ENCODE data around the gene TYMP. TPM values are rescaled to one million over a fixed set of nuclear protein-coding genes. Genes with fewer than 3 reads are reported as not detected.

TYMP gene, protein sequence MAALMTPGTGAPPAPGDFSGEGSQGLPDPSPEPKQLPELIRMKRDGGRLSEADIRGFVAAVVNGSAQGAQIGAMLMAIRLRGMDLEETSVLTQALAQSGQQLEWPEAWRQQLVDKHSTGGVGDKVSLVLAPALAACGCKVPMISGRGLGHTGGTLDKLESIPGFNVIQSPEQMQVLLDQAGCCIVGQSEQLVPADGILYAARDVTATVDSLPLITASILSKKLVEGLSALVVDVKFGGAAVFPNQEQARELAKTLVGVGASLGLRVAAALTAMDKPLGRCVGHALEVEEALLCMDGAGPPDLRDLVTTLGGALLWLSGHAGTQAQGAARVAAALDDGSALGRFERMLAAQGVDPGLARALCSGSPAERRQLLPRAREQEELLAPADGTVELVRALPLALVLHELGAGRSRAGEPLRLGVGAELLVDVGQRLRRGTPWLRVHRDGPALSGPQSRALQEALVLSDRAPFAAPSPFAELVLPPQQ
- total RNA-seq, result 100 to 1,000 TPM; 164 to 234 TPM

DNA sequence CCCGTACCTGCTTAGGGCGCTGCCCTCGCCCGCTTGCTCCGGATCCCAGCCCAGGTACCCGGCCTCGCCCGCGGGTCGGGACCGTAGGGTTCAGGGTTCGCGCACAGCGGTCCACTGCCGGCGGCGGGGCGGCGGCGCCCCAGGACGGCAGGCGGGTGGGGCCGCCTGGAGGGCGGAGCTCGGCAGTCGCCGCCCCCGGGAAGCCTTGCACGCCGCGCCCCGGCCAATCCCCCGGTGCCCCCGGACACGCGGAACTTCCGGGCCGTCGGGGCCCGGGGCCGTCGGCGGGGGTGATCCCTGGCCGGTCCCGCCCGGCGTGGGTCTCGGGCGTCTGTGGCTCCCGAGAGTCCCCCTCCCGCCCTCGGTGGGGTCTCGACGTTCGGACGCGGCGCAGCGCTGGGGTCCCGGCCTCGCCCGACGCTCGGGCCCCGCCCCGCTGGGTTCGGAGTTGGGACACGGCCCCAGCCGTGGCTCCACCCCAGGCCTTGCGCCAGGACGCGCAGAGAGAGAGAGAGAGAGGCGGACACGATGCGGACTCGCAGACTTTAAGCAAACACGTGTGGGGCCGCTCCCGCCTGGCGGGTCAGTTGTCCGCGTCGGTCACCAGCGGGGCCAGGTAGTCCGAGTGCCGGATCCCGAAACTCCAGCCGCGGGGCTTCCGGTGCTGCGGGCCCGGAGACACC, at the start of gene TYMP:
Gene TYMP, minus strand, starts transcription at position 116 of the 683 bp plus-strand sequence. CDS start 303 bp downstream, outside the sequence.
- Mint-ChIP-seq H3K4me3 (peak within 1 kb of the TSS; percentile 92), H3K4me1 (ENCODE audit: low read depth in 2 of 2) (peaks cover 37 to 39% of the 10 kb centered on the region in 2 donors), H3K36me3 (no peaks in the 10 kb centered on the region), H3K9me3 (no peaks in the 10 kb centered on the region), H3K27ac (peak within 1 kb of the TSS; percentile 95), H3K27me3 (no peaks in the 10 kb centered on the region)
- DNase-seq (ENCODE audit: low spot score) (peak; percentile 91), ATAC-seq (peak; percentile 49 to 68)

DNA sequence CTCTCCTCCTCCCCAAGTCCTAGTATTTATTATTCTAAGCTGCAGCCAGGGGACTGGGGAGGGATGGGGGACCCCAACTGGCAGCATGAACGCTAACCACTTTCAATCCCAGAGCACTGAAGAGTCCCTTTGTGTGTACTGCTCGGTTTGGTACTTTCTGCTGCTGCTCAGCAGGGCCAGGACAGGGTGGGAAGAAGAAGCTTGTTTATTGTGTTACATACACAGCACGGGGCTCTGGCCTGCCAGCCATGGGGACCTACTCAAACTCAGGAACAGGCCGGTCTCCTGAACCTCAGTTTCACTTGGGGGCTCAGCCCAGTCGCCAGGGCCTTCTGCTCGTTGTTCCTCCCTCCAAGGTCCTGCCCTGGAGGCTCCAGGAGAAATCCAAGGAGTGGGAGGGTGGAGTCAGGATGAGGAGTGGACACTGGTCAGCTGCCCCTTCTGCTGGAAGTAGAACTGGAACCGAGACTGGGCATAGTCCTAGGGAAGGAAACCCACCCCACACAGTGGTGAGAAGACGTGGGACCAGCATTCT, 49.0 kb upstream of the TYMP start:
- H3K36me3 Mint-ChIP-seq, result no peaks in the 10 kb centered on the region
- H3K4me3 Mint-ChIP-seq, result no peak overlapping the region
- H3K27ac Mint-ChIP-seq, result no peak overlapping the region
- DNase-seq (ENCODE audit: low spot score) (no peak), ATAC-seq (no peak)
- H3K9me3 Mint-ChIP-seq, result no peaks in the 10 kb centered on the region
- H3K27me3 Mint-ChIP-seq, result no peaks in the 10 kb centered on the region
- H3K4me1 Mint-ChIP-seq (ENCODE audit: low read depth in 2 of 2), result peaks cover 11 to 20% of the 10 kb centered on the region in 2 donors

DNA sequence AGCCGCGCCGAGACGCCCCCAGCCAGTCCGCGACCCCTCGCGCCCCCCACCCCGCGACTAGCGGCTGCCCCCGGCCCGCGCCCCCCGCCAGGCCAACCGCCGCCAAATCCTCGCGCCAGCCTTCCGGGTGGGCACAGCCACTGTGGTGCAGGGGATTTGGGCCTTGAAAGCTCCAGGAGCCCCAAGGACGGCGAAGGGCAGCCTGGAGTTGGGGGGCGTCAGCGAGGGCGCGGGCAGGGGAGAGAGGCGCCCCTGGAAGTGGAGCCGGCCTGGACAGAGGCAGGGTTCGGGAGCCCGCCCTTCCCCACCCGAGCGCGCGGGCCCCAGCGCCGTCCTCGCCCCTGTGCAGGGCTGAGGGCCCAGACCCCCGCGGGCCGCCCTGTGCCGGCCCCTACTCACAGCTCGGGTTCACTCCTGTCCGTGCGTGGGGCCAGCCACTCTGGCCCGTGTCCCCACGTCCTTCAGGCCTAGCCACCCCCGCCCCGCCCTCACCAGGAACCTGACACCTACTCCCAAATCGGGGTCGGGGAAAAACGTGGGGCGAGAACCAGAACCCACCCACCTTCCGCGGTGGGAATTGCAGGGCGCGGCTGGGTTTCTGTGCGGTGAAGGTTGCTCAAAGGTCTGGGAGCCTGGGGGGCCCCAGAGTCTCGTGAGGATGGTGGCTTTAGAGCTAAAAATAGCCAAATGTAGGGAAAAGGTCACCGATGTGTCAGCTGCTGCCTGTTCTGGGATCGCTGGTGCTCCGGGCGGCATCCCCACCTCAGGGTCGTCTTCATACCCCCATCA, 48.4 kb upstream of the TYMP start, which contains the start of gene CPT1B:
Gene CPT1B, minus strand, starts transcription at position 441 of the 789 bp plus-strand sequence. CDS start 512 bp downstream, outside the sequence.
- H3K4me3 Mint-ChIP-seq, result no peak within 1 kb of the TSS
- DNase-seq (ENCODE audit: low spot score), result peak; percentile 60

DNA sequence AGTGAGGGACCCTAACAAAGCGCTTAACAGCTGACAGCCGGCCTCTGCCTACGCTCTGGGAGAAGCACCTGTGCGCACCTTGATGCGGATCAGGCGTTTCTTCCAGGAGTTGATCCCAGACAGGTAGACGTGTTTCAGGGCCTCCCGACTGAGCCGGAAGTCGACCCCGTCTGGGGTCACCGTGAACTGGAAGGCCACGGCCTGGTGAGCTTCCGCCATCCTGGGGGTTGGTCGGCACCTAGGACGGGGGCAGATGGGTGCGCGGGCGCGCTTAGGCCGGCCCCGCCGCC, 47.8 kb upstream of the TYMP start:
- H3K36me3 Mint-ChIP-seq, result no peaks in the 10 kb centered on the region
- no peak overlapping the region for H3K4me3 Mint-ChIP-seq
- no peak overlapping the region for H3K27ac Mint-ChIP-seq
- no peak for DNase-seq (ENCODE audit: low spot score)
- no peaks in the 10 kb centered on the region for H3K9me3 Mint-ChIP-seq
- no peaks in the 10 kb centered on the region for H3K27me3 Mint-ChIP-seq
- H3K4me1 Mint-ChIP-seq (ENCODE audit: low read depth in 2 of 2), result peaks cover 7 to 16% of the 10 kb centered on the region in 2 donors
- ATAC-seq, result no peak

More for the DNA sequence above, 48.4 kb upstream of the TYMP start, which contains the start of gene CPT1B:
- no peak within 1 kb of the TSS for H3K27ac Mint-ChIP-seq
- no peak for ATAC-seq
- peaks cover 7 to 16% of the 10 kb centered on the region in 2 donors for H3K4me1 Mint-ChIP-seq (ENCODE audit: low read depth in 2 of 2)
- H3K27me3 Mint-ChIP-seq, result no peaks in the 10 kb centered on the region
- H3K9me3 Mint-ChIP-seq, result no peaks in the 10 kb centered on the region
- H3K36me3 Mint-ChIP-seq, result no peaks in the 10 kb centered on the region

DNA sequence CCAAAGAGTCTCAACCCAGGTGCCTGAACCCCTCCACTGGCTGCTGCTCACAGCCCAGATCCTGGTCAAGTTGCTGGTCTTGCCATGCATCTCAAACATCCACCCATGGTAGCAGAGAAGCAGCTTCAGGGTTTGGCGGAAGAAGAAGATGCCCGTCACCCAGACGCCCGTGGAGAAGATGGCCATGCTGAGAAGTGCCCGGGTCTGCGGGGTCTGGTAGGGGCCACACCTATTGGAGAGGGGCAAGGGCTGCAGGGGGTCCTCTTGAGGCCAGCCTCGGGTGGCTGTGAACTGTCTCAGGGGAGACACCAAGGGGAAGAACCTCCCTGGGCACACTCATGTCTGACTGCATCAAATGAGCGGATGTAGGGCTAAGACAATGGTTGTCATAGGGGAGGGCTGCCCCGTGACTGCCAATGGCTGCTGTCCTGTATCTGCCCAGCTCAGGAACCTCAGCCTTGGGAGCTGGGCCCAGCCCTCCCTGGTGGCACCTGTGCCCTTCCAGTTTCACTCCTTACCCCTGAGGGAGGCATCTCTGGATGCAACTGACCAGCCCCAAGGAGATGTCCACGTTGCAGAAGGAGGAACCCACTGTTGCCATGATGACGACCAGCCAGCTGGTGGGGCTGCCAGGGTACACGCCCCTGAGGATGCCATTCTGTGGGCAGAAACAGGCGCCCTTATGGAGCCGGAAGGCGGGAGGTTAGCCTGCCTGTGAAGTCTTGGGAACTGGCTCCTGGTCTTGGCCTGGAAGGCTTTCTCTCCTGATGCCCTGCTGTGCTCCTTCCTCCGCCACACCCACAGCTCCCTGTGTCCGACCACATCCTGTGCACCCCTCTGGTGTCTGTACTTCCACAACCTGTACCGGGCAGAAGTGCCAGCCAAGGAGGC, 47.2 kb upstream of the TYMP start:
- Mint-ChIP-seq H3K4me1 (ENCODE audit: low read depth in 2 of 2) (peaks cover 7 to 16% of the 10 kb centered on the region in 2 donors), H3K36me3 (no peaks in the 10 kb centered on the region), H3K27ac (no peak overlapping the region), H3K27me3 (no peaks in the 10 kb centered on the region), H3K9me3 (no peaks in the 10 kb centered on the region), H3K4me3 (no peak overlapping the region)
- DNase-seq (ENCODE audit: low spot score), result no peak
- ATAC-seq, result no peak

DNA sequence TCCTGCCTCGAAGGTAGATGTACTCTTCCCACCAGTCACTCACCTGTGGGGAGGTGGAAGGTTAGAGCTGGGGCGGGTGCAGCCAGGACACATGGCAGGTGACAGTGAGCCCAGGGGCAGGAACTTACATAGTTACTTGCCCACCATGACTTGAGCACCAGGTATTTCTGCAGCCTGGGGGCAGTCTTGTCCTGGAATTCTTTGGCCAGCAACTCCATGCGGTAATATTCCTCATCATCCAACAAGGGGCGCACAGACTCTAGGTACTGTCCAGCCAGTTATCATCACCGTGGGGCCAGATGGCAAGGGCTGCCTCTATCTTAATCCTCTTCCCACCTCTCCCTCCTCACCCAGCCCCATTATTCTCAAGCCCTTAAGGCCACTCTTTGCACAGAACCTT, 46.3 kb upstream of the TYMP start:
- ATAC-seq (no peak), DNase-seq (ENCODE audit: low spot score) (no peak)
- H3K4me1 Mint-ChIP-seq (ENCODE audit: low read depth in 2 of 2), result peaks cover 7 to 16% of the 10 kb centered on the region in 2 donors
- no peak overlapping the region for H3K27ac Mint-ChIP-seq
- H3K9me3 Mint-ChIP-seq, result no peaks in the 10 kb centered on the region
- no peak overlapping the region for H3K4me3 Mint-ChIP-seq
- no peaks in the 10 kb centered on the region for H3K27me3 Mint-ChIP-seq
- no peaks in the 10 kb centered on the region for H3K36me3 Mint-ChIP-seq

DNA sequence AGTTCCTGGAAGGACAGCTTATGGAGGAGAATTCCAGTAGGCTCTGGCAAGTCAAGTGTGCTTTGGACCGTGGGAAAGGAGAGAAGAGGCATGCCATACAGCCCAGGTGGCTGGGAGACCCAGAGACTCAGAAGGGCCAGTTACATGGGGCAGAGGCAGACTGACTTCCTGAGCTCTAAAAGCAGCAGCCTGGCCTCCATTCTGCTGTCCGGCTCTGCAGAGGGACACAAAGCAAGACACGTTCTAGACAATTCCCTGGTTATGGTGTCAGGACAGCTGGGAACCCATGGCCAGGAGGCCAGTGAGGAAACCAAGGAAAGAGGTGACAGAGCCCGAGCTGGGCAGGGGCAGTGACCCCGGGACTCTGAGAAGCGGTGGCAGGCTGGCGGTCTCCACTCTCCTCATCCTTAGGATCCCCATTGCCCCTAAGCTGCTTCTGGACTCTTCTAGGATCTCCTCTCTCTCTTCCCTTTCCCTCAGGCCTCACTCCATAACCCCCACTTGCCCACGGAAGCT, 45.7 kb upstream of the TYMP start:
- Mint-ChIP-seq H3K9me3 (no peaks in the 10 kb centered on the region), H3K27me3 (no peaks in the 10 kb centered on the region), H3K36me3 (no peaks in the 10 kb centered on the region), H3K4me1 (ENCODE audit: low read depth in 2 of 2) (peaks cover 7 to 15% of the 10 kb centered on the region in 2 donors), H3K27ac (no peak overlapping the region), H3K4me3 (no peak overlapping the region)
- ATAC-seq (no peak), DNase-seq (ENCODE audit: low spot score) (no peak)

DNA sequence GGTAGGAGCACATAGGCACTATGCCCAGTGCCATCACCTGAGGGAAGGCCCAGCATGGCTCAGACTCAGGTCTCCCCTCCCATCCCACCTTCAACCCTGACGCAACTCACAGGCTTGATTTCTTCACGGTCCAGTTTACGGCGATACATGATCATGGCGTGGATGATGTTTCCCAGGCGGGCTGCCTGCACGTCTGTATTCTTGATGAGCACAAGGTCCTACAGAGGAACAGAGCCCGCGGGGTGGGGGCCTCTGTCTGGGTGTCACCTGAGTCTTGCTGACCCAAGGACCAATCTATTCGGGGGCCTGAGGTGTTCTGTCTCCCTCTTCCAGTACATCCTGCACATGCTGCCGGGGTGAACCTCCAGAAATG, 44.6 kb upstream of the TYMP start:
- H3K27me3 Mint-ChIP-seq, result no peaks in the 10 kb centered on the region
- H3K36me3 Mint-ChIP-seq, result no peaks in the 10 kb centered on the region
- ATAC-seq (no peak), DNase-seq (ENCODE audit: low spot score) (no peak)
- peaks cover 0 to 7% of the 10 kb centered on the region in 2 donors for H3K4me1 Mint-ChIP-seq (ENCODE audit: low read depth in 2 of 2)
- no peak overlapping the region for H3K27ac Mint-ChIP-seq
- H3K4me3 Mint-ChIP-seq, result no peak overlapping the region
- no peaks in the 10 kb centered on the region for H3K9me3 Mint-ChIP-seq

DNA sequence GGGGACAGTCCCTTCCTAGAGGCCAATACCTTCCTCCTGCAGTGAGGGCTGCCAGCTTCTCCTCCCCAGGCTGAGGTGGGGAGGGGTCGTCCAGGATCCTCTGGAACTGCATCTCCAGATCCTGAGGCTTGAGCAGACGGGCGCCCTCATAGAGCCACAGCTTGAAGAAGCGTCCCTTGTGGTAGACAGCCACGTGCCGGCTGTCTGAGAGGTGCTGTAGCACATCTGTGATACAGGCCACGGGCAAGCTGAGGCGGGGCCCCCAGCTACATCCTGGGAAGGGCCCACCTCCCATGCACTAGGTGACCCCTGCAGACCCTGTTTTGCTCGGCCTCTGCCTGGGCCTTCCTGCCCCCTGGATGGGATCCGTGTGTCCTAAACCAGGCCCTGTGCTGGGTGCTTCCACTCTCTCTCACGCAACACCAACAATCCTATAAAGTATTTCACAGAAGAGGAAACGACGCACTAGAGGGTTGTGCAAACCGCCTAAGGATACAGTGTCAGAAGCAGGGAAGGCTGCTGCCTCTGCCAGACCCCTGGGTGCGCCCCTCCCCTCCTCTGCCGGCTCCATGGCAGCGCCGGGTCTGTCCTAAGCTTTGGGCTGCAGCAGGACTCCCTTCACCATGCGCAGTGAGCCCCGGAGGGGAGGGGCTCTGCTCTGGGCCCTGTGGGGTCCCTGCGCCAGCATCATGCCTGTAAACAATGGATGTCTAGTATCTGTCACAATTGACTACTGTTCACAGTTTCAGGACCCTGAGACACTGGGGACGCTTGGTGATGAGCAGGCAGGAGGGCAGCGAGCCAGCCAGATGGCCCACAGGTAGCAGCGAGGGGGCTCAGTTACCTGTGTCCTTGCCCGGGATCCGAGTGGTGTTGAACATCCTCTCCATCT, 43.9 kb upstream of the TYMP start:
- H3K27ac Mint-ChIP-seq, result no peak overlapping the region
- H3K4me1 Mint-ChIP-seq (ENCODE audit: low read depth in 2 of 2), result peaks cover 0 to 7% of the 10 kb centered on the region in 2 donors
- ATAC-seq, result no peak
- no peaks in the 10 kb centered on the region for H3K27me3 Mint-ChIP-seq
- H3K4me3 Mint-ChIP-seq, result no peak overlapping the region
- no peaks in the 10 kb centered on the region for H3K9me3 Mint-ChIP-seq
- DNase-seq (ENCODE audit: low spot score), result no peak
- no peaks in the 10 kb centered on the region for H3K36me3 Mint-ChIP-seq

DNA sequence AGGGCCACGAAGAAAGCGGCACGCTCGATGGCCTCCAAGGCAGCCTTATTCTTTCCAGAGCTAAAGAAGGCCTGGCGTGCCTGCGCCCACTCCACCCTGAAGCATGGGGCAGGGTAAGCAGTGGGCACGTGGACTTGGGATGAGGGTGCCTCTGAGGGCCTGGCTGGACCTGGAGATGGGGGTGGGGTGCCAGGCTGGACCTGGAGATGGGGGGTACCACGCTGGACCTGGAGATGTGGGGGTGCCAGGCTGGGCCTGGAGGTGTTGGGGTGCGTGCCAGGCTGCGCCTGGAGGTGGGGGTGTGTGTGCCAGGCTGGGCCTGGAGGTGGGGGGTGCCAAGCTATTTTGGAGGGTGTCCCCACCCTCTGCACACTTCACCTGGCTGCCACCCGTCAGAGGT, 43.2 kb upstream of the TYMP start:
- H3K27me3 Mint-ChIP-seq, result no peaks in the 10 kb centered on the region
- no peak overlapping the region for H3K4me3 Mint-ChIP-seq
- ATAC-seq, result no peak
- H3K36me3 Mint-ChIP-seq, result no peaks in the 10 kb centered on the region
- no peaks in the 10 kb centered on the region for H3K9me3 Mint-ChIP-seq
- DNase-seq (ENCODE audit: low spot score), result no peak
- H3K4me1 Mint-ChIP-seq (ENCODE audit: low read depth in 2 of 2), result peaks cover 0 to 7% of the 10 kb centered on the region in 2 donors
- no peak overlapping the region for H3K27ac Mint-ChIP-seq

DNA sequence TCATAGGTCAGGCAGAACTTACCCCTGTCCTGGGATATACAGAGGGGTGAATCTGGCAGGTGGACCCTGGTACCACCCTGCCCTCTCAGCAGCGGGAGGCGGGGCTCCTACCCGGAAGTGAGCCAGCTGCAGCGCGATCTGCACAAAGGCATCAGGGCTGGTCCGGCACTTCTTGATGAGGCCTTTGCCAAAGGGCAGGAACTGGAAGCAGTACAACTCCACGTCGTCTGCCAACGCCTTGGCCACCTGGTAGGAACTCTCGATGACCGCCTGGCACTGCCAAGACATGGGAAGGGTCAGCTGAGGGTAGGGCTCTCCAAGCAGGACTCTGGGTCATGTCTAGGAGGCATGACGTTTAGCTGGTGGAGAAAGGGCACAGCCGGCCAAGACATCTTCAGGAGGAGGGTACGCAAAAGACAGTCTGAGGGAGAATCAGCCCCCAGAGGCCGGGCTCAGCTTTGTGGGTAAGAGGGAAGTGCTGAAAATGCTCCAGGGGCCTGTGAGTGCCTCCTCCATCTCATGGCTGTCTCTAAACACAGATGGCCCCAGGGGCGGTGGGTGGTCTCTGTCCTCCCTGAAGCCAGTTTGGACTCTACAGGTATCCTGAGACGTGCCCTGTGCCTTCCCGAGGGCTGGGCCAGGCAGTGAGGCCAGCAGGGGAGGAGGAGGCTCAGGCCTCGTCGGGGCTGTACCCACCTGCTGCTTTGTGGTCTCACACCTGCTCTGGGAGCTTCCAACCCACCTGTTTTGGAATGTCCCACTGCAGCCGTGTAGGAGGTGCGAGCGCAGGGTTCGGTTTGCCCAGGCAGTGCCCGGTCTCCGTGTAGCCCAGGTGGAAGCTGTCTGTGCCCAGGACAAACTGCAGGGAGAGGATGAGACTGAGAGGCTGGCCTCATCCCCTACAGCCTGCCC, 41.7 kb upstream of the TYMP start:
- Mint-ChIP-seq H3K4me1 (ENCODE audit: low read depth in 2 of 2) (peaks cover 0 to 3% of the 10 kb centered on the region in 2 donors), H3K27ac (no peak overlapping the region), H3K9me3 (no peaks in the 10 kb centered on the region), H3K27me3 (no peaks in the 10 kb centered on the region), H3K36me3 (no peaks in the 10 kb centered on the region), H3K4me3 (no peak overlapping the region)
- ATAC-seq, result no peak
- no peak for DNase-seq (ENCODE audit: low spot score)

Data from natural killer cell treated with Interleukin-12 subunit alpha and Interleukin-12 subunit beta and Interleukin-15 and Interleukin-18, amount 100 ng/mL, for 72 hours (primary cell).